Measurements from ENCODE around the gene ELOVL6. TPM values are rescaled to one million over a fixed set of nuclear protein-coding genes. Genes with fewer than 3 reads are reported as not detected.

The ELOVL6 gene
- total and polyA plus RNA-seq, 9 of the 15 experiments (the other 6 are each of a cell fraction or from before 2014, with no cell fraction given), result 18.3 to 82.6 (median 46.0) TPM

- H3K4me2 ChIP-seq (ENCODE audit: insufficient read depth, low read length), result no peak overlapping the region
- no peak overlapping the region for H3K4me3 ChIP-seq
- H4K20me1 ChIP-seq (replicated peaks; ENCODE audit: control insufficient read depth, insufficient read depth, low read length), result no peaks in the 10 kb centered on the region
- H3K9me1 ChIP-seq (ENCODE audit: control insufficient read depth, insufficient read depth, low read length), result no peaks in the 10 kb centered on the region
- no peak for DNase-seq (ENCODE audit: extremely low read depth in 1 of 4, low spot score in 3 of 4)
- POLR2A ChIA-PET, result no interaction called here
- CTCF ChIA-PET (ENCODE audit: low intra/inter-chr PET ratio), result no interaction called here
- in situ Hi-C loops (cut with MboI) (no loop called here), intact Hi-C loops (cut with micrococcal nuclease) (no loop called here)
- no peak overlapping the region for H2AFZ ChIP-seq (ENCODE audit: low read depth, low read length)
- peaks cover 26% of the 10 kb centered on the region for H3K79me2 ChIP-seq (ENCODE audit: control insufficient read depth, insufficient read depth, low read length)
- no peaks in the 10 kb centered on the region for H3K27me3 ChIP-seq (ENCODE audit: control insufficient read depth in 2 of 2, insufficient read depth in 2 of 2, low read length in 2 of 2)
- no peaks in the 10 kb centered on the region for H3K9me3 ChIP-seq (replicated peaks; ENCODE audit: control insufficient read depth, insufficient read depth, low read depth, low read length)
- BruUV-seq (replicated peaks), result no TSS peak
- H3K36me3 ChIP-seq (ENCODE audit: control insufficient read depth, insufficient read depth, low read length), result peaks cover 38% of the 10 kb centered on the region; the same call in 2 of the 3 replicates
- peaks cover 0 to 6% of the 10 kb centered on the region in 2 experiments; a peak in 3 of 5 replicates for H3K4me1 ChIP-seq (replicated peaks in 1 of 2; ENCODE audit: control insufficient read depth in 2 of 2, insufficient read depth in 2 of 2, low read length in 2 of 2)
- H3K9ac ChIP-seq (ENCODE audit: insufficient read depth in 1 of 2, low read depth in 2 of 2, low read length in 2 of 2), result no peak overlapping the region
- no peak overlapping the region for H3K27ac ChIP-seq (ENCODE audit: extremely low read depth, low read depth, low read length)
- no peak for FAIRE-seq
- no peak for ATAC-seq
- TF ChIP-seq NFE2 (IDR thresholded peaks at IDR 0.05; ENCODE audit: low read depth), result peak; percentile 65
- TF ChIP-seq STAT5B (CRISPR knock-in tag; IDR thresholded peaks at IDR 0.05), result no peak
- no peak for TF ChIP-seq THRA (IDR thresholded peaks at IDR 0.05)
- TF ChIP-seq BCLAF1 (IDR thresholded peaks at IDR 0.05; ENCODE audit: borderline replicate concordance in 1 of 2, control insufficient read depth in 1 of 2, low read depth in 2 of 2, low read length in 1 of 2), result no peak
- no peak for TF ChIP-seq ZNF133 (CRISPR knock-in tag; IDR thresholded peaks at IDR 0.05)
- no peak for TF ChIP-seq AFF4 (CRISPR knock-in tag; IDR thresholded peaks at IDR 0.05)
- no peak for TF ChIP-seq THAP7 (CRISPR knock-in tag; IDR thresholded peaks at IDR 0.05)
- TF ChIP-seq DMBX1 (CRISPR knock-in tag; IDR thresholded peaks at IDR 0.05; ENCODE audit: borderline replicate concordance), result no peak
- peak; percentile 68 for TF ChIP-seq ZNF316 (IDR thresholded peaks at IDR 0.05)
- TF ChIP-seq ZBTB26 (CRISPR knock-in tag; IDR thresholded peaks at IDR 0.05), result no peak
- TF ChIP-seq MAFK (IDR thresholded peaks at IDR 0.05; ENCODE audit: low read length), result peak; percentile 12; the same call in 1 of the 2 replicates
- TF ChIP-seq ARID1B (IDR thresholded peaks at IDR 0.05), result no peak
Observed at GRCh38 chr4:110075083-110075738, 123.2 kb downstream of the ELOVL6 start.
